Uterus (tissue), 2 donors: ENCODE data around the gene TRIM62.

Experiments used
- POLR2A ChIP-seq, 2 donors: fragments of 450-650 bp; IDR thresholded peaks; one replicate each; pipeline ENCODE4 v1.6.1; 2016; ENCODE audit warnings: antibody characterized with exemption in 2 of 2, mild to moderate bottlenecking in 1 of 2, moderate library complexity in 1 of 2
- TF ChIP-seq, protein P1 (sequence below), 4 experiments: fragments of 200-600 bp in 2 of 4; fragments of 450-650 bp in 2 of 4; sonication (generic) in 2 of 4; IDR thresholded peaks; one replicate each; pipeline ENCODE4 v1.5.1; 2016 to 2019; ENCODE audit warnings: antibody characterized with exemption in 4 of 4, mild to moderate bottlenecking in 2 of 4, moderate library complexity in 1 of 4

DNA sequence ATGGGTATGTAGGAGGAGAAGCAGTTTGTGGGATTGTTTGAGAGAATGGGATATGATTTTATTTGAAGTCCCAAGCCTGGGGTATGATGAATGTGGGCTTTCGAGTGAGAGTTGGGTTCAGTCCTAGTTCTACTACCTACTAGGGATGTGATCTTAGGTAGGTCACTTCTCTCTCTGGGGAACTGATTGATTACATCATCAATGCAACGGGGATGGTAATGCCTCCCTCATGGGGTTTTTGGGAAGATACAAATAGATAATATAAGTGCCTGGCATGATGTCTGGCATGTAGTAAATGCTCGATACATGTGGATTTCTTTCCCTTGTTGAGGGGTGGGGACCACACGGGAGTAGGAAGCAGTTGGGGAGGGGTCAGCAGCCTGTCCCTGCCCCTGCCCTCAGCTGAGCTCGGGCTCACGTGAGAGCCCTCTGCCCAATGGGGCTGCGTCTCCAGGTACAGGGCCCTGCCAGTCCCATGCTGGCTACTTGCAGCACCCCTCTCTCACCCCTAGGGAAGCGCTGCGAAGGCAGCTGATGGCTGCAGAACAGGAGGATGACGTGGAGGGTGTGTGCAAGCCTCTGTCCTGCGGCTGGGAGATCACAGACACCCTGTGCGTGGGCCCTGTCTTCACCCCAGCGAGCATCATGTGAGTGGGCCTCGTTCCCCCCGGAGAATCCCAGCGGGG lies 62.2 kb downstream of the TRIM62 start:
- TF ChIP-seq, protein P1, sequence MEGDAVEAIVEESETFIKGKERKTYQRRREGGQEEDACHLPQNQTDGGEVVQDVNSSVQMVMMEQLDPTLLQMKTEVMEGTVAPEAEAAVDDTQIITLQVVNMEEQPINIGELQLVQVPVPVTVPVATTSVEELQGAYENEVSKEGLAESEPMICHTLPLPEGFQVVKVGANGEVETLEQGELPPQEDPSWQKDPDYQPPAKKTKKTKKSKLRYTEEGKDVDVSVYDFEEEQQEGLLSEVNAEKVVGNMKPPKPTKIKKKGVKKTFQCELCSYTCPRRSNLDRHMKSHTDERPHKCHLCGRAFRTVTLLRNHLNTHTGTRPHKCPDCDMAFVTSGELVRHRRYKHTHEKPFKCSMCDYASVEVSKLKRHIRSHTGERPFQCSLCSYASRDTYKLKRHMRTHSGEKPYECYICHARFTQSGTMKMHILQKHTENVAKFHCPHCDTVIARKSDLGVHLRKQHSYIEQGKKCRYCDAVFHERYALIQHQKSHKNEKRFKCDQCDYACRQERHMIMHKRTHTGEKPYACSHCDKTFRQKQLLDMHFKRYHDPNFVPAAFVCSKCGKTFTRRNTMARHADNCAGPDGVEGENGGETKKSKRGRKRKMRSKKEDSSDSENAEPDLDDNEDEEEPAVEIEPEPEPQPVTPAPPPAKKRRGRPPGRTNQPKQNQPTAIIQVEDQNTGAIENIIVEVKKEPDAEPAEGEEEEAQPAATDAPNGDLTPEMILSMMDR (IDR thresholded peaks at IDR 0.05), result no peak
- no peak for TF ChIP-seq POLR2A (IDR thresholded peaks at IDR 0.05)
